Right ventricle myocardium superior (tissue), 1 donor: ENCODE measurements around the gene TGM2. TPM values are rescaled to one million over a fixed set of nuclear protein-coding genes. Genes with fewer than 3 reads are reported as not detected.
"Not testable (repeated sequence)": the region's sequence is repeated elsewhere in the genome, so short reads cannot be mapped to it uniquely, and the experiment has no call there.

Experiments used
- ATAC-seq: fragments of 200-7000 bp; cut with Tn5 transposase; one replicate; pipeline ENCODE4 v1.9.1; 2020; ENCODE audit warnings: mild to moderate bottlenecking; ENCODE audit not compliant: poor library complexity
- DNase-seq: peaks from one replicate; pipeline ENCODE4 v3.0.0-alpha.2; 2020
- intact Hi-C: fragments of 100-400 bp; cut with DNase I; formaldehyde crosslinking; loops from one replicate; pipeline ENCODE4 v1.11.2; 2022
- total RNA-seq: library from RNA; stranded (reverse); fragmentation: NEBNext Ultra II Directional; extraction: Animal tissue kit (Norgen Biotek cat#: 25700); gene quantifications from one replicate; pipeline ENCODE4 v1.2.1, GENCODE V29; 2021
- donor health status: DM: no; HTN: yes; CAD: no; lungs with severe emphysema.

Gene TGM2
- total RNA-seq, 1 donor from 2014 or later, result 469 TPM

DNA sequence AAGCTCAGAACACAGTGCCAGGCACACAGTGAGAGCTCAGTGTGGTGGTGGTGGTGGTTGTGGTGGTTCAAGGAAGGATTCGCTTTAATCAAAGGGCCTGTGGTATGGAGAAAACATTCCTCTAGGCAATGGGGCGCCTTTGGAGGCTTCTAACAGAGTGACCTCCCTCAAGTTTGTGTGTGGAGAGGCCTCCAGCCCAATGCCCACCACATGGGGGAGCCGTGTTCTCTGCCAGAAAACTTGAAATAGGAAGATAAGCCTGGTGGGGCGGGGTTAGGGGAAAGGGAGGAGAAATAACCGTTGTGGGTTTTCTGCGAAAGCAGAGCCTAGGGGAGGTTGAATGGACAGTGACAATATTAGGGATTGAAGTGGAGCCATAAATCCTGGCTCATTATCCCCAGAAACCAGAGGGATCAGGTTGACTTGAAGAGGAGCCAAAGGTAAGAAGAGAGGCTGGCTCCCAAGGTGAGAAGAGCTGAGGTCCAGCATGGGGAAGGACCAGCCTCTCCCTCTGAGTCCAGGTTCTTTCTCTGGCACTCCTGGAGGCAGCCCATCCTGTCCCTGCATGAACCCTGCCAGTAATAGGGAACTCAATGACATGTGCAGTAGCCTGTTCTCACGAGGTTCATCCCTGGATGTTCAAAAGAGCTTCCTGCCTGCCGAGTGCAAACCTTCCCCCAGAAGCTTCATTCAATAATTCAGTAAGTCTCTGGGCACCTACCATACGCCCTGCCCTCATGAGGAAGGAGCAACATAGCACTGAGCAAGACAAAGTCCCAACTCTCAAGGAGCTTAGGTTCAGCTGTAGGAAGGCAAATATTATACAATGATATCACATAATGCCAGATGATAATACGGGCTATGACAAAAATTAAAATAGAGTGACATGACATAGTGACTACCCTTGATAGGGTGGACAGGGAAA is 51.4 kb downstream of the TGM2 start:
- ATAC-seq, result no peak
- DNase-seq, result no peak
- intact Hi-C loops, result no loop called here

DNA sequence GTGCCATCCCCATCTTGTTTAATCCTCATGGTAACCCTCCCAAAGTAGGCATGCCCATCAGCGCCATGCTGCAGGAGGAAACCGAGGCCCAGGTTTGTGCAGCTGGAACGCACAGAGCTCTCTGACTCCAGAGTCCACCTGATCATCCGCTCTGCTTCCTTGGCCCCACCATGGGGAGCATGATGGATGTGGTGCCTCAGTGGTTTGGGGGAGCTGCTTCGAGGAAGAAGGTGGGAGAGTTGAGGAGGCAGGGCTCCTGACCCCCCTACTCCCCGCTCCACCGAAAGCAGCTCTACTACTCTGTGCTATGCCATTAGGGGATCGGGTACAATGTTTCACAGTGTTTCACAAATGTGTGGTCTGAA is 52.2 kb downstream of the TGM2 start:
- intact Hi-C loops, result no loop called here
- ATAC-seq, result no peak
- DNase-seq, result no peak

DNA sequence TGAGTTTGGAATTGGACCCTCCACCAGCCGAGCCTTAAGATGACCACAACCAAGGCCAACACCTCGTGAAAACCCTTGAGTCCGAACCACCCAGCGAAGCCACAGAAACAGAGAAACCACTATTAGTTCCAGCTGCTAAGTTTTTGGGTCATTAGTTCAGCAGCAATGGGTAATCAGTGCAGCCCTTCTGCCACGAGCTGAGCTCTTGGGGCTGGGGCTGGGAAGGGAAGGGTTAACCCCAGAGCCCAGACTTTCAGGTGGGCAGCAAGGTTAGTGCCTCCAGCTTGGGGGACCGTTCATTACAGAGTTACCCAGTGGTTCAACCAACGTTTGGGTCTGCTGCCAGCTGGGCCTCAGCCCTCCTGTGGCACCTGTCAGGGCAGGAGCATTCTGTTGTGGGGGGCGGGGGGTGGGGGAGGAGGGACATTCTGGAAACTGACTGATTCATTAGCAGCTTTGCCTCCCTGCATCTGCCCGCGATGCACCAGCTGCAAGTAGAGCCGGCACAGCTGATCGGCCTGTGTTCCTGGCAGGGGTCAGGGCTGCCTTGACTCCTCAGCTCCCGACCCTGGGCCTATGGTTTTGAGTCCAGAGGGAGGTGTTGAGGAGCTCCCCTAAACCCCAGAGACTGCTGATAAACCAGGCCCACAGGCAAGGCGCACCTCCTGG is 52.7 kb downstream of the TGM2 start:
- no peak for DNase-seq
- intact Hi-C loops, result no loop called here
- no peak for ATAC-seq

DNA sequence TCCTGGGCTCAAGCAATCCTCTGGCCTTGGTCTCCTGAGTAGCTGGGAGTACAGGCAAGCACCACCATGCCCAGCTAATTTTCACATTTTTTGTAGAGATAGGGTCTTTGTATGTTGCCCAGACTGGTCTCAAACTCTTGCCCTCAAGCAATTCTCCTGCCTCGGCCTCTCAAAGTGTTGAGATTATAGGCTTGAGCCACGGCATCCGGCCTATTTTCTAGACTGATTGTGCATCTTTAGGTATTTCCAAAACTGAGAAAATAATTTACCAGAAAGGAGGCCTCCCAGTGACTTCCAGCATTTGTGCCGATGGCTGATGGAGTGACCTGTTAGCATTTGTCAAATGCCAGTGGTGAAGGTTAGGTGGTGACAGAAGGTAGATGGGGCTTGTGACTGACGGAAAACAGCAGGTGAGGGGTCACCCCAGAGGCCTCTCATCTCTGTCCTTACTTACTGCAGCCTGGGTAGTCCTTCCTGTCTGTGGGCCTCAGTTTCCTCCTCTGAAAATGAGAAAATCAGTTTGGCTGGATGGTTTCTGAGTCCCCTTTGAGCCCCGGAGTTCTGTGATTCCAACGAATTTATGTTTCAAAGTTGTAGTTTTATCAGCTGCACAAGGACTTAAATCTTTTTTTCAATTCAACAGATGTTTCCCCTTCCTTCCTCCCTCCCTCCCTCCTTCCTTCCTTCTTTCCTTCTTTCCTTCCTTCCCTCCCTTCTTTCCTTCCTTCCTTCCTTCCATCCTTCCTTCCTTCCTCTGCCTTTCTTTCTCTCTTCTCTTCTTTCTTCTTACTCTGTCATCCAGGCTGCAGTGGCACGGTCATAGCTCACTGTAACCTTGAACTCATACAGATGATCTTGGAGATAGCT is 53.5 kb downstream of the TGM2 start:
- intact Hi-C loops, result no loop called here
- ATAC-seq (no peak), DNase-seq (no peak)

DNA sequence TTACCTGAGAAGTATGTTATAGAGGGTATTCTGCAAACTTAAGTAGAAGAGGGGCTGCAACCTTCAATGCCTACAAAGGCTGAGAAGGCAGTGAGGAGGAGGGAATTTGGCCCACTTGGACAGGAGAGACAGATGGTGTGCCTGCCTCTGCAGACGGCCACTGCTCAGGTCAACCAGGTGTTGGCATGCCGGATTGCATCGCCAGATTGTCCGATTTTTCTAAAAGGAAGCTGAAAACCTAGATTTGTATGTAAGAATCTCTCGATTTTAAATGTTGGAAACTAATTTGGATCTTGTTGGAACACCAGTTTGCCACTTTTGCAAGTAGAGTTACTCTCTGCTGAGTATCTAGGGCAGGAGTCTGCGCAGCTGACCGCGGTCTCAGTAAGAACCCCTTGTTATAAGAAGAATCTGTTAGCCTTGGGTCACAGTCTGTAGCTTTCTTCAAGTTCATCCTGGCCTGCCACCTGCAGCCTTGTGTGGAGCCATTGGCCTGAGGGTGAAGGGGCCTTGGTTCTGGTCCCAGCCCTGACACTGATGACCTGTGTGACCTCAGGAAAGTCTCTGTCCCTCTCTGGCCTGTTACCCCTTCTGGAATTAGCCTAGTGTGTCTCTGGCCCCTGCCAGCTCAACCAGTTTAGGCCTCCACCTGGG is 54.4 kb downstream of the TGM2 start:
- intact Hi-C loops, result no loop called here
- ATAC-seq (no peak), DNase-seq (no peak)

DNA sequence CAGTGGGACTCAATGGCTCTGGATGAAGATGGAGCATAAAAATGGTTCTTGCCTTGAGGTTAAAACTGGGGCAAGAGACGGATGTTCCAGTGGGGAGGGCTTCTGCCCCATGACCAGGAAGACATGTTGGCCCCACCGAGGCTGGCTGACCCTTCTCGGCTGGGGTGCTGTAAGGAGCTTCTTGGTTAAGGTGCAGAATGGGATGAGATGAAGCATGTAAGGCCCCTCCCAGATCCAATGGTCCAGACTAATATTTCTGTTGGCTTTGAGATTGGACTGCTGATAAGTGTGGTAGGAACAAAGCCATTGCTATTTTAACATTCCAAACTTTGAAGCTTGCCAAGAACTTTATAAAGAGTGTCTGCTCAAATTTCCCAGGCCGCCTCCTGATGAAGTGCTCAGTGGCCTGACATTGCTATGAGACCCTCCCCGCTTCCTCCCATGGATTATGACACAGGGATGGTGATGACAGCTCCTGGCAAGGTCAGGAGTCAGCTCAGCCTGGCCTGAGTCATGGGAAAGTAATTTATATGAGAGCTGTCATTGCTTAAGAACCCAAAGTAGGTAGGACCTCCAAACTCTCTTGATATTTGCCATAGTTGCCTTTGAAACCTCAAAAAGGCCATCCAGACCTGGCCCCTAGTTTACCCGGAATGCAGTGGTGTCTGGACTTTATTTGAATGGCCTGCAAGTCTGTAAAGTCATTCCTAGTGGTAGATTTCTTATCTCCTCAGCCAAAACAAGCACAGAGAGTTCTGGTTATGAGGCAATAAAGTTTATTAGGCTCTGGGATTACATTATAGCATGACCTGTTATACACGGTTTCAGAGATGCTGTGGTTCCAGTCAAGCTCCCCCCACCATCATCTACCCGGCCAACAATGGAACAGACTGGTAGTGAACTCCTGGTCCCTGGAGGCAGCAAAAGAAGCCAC is 55.2 kb downstream of the TGM2 start:
- peak; percentile 86 for ATAC-seq
- DNase-seq, result peak; percentile 83
- intact Hi-C loops, result no loop called here

DNA sequence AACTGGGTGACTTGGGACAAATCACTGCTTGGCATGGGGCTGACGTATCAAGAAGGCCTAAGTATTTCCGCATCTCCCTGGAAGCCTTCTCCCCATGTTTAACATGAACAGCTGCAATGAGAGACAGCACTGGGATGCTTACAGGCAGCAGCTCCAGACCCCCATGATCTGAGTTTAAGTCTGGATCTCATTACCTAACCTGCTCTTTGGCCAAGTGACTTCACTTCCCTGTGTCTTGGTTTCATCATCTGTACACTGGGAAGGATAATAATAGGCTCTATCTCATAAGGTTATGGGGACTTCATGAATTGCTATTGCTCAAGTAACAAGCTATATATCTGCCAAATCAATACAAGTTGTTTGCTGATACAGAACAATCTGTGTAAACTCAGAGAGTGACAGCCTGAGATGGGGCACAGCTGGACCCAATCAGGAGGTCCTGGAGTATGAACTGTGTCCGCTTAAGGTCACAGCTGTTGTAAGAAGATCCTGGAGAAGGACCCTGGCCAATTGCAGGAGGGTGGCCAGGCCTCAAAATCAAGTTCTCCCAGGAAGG is 56.0 kb downstream of the TGM2 start:
- peak; percentile 86 for DNase-seq
- intact Hi-C loops, result no loop called here
- peak; percentile 60 for ATAC-seq

DNA sequence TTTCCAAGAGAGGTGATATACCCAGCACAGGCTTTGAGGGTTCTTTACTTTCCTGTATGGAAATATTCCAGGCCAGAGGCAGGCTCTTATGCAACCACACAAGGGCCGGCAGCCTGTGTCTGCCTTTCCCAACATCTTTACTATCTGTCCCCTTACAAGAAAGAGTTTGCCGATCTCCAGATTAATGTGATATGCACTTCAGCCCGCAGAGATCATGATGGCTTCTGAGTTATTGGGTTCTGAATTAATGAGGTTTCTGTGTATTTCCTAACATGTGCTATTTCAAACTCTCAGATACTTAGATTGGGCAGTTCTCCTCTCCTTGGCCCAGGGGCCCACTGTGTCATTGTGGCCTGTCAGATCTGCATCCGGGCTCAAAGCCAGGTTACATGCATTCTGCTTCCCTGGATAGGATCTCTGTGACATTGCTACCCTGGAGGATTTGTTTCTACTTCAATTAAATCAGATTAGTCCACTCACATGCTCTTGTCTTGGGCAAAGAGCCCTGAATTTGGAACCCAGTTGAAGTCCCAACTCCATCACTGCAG is 56.6 kb downstream of the TGM2 start:
- peak; percentile 70 for ATAC-seq
- intact Hi-C loops, result no loop called here
- peak; percentile 78 for DNase-seq

DNA sequence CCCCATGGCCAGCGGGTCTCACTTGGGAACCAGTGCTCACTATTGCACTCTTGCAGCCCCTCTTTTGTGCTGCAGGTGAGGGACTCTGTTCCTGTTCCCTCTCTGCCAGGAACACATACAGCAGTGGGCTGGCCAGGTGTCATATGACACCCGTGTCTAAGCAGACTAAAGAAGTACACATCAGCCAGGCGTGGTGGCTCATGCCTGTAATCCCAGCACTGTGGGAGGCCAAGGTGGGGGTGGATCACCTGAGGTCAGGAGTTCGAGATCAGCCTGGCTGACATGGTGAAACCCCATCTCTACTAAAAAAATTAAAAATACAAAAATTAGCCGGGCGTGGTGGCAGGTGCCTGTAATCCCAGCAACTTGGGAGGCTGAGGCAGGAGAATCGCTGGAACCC is 57.2 kb downstream of the TGM2 start:
- DNase-seq, intact Hi-C loops, ATAC-seq: not testable (repeated sequence)

DNA sequence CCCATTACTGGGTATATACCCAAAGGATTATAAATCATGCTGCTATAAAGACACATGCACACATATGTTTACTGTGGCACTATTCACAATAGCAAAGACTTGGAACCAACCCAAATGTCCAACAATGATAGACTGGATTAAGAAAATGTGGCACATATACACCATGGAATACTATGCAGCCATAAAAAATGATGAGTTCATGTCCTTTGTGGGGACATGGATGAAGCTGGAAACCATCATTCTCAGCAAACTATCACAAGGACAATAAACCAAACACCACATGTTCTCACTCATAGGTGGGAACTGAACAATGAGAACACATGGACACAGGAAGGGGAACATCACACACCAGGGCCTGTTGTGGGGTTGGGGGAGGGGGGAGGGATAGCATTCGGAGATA is 57.7 kb downstream of the TGM2 start:
- ATAC-seq, intact Hi-C loops, DNase-seq: not testable (repeated sequence)

DNA sequence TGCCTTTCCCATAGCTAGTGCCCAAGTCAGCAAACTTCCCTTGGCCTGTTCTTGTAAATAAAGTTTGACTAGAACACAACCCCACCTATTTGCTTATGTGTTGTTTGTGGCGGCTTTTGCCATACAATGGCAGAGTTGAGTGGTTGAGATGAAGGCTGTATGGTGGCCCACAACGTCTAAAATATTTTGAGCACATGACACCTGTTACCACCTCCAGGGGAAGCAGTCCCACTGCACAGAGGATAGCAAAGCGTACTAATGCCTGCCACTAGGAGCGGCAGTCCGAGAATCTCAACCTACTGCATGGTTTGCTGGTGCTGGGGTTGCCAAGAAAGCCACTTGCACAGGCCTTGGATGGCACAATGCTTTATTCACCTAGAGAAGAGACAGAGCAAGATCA is 58.6 kb downstream of the TGM2 start:
- ATAC-seq, result no peak
- DNase-seq, result no peak
- intact Hi-C loops, result no loop called here

DNA sequence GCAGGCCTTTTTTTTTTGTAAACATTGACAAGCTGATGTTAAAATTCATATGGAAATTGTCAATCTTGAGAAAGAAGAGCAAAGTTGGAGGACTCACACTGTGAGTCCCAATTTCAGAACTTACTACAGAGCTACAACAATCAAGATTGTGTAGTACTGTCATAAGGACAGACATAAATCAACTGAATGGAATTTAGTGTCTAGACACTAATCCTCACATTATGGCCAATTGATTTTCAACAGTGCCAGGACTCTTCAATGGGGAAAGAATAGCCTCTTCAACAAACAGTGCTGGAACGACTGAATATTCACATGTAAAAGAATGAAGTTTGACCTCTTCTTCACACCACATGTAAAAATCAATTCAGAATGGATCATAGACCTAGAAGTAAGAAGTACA is 60.8 kb downstream of the TGM2 start:
- intact Hi-C loops, result no loop called here
- ATAC-seq (no peak), DNase-seq (no peak)

DNA sequence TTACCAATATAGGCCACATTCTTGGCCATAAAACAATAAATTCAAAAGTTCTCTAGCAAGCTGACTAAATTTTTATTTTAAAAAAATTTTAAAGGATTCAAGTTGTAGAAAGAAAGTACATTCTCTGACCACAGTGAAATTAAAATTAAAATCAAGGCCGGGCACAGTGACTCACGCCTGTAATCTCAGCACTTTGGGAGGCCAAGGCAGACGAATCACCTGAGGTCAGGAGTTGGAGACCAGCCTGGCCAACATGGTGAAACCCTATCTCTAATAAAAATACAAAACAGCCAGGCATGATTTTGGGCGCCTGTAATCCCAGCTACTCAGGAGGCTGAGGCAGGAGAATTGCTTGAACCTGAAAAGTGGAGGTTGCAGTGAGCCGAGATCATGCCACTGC is 62.9 kb downstream of the TGM2 start:
- ATAC-seq, DNase-seq, intact Hi-C loops: not testable (repeated sequence)

DNA sequence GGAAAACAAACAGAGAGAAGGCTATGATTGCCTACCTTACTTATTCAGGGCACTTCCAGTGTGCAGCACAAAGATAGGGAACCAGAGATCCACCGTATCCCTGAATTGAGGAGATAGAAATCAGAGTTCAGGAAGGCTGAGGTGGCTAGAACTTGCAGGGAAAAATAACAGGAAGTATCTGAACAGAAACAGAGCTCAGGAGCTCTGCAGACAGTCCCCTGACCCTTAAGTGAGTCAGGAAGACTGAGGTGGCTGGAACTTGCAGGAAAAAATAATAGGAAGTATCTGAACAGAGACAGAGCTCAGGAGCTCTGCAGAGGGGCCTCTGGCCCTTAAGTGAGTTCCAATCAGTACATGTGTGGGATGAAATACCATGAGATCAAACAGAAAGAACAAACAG is 66.1 kb downstream of the TGM2 start:
- no peak for ATAC-seq
- no peak for DNase-seq
- intact Hi-C loops, result no loop called here

DNA sequence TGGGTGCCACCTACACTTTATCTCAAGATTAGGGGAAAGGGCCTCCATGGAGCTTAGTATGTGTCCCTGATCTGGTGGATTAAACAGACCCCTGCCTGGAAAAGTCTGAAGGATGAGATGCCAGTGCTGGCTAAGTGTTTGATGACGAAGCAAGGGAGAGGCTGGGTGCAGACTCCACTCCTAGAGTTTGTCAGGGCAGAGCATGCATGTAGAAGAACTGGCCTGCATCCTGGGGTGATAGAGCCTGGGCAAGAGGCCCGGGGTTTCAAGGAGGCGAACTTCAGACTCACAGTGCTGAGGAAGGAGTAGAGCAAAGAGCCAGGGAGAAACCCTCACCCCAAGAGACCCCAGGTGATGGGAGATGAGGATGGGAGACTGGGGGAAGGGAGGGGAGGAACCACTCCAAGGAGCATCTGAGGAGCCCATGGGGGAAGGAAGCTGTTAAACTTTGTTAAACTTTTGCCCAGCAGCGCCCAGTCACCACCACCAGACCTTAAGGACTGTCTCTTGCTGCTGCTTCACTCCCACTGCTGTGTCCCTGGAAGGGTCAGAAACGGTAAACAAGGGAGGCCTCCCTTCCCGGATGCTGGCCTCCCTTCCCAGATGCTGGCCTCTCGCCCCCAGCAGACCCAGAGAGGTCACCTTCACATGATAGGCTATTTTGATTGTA is 69.9 kb downstream of the TGM2 start:
- DNase-seq (no peak), ATAC-seq (peak; percentile 2)
- intact Hi-C loops, result no loop called here

DNA sequence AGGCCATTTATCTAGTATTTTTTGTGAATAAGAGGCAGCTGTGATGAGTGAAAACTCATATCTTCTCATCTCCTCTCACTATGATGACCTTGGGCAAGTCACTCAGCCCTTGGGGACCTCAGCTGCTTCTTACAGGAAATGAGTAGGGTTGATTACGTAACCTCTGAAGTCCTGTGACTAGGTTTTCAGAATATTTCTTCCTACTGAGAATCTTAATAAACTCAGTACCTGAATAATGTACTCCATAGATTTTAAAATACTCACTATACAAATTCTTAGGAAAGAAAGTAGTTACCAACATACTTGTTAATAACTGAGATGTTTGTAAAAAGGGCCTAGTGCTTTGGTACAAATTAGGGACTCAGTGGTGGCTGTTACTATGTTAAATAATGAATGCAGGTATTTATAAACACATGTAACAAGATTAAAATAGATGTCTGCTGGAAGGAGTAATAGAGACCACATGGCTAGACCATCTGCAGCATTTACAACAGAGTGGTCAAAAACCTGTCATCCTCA is 70.6 kb downstream of the TGM2 start:
- DNase-seq (peak; percentile 67), ATAC-seq (peak; percentile 48)
- intact Hi-C loops, result no loop called here
